Fibroblast of lung (primary cell): ENCODE measurements around the gene TMEM270. TPM values are rescaled to one million over a fixed set of nuclear protein-coding genes. Genes with fewer than 3 reads are reported as not detected.
"Not testable (repeated sequence)": the region's sequence is repeated elsewhere in the genome, so short reads cannot be mapped to it uniquely, and the experiment has no call there.

Experiments used
- DNase-seq, 2 donors: peaks; one replicate each; pipeline versions ENCODE4 v3.0.0 to v3.0.0-alpha.2; 2010; ENCODE audit warnings: low read depth in 2 of 2
- H2AFZ ChIP-seq: 2 replicates; pipeline ENCODE4 v1.5.1; 2012; ENCODE audit warnings: low read length, control low read depth, inconsistent platforms
- H3K27ac ChIP-seq: 2 replicates; pipeline ENCODE4 v1.5.1; 2011; ENCODE audit warnings: low read length, control low read depth; ENCODE audit not compliant: insufficient read depth
- H3K27me3 ChIP-seq: 2 replicates; pipeline ENCODE4 v1.5.1; 2011; ENCODE audit warnings: mild to moderate bottlenecking, low read length; ENCODE audit not compliant: control insufficient read depth, insufficient read depth
- H3K36me3 ChIP-seq: 2 replicates; pipeline ENCODE4 v1.5.1; 2011; ENCODE audit warnings: low read length; ENCODE audit not compliant: control insufficient read depth, insufficient read depth
- H3K4me1 ChIP-seq: 2 replicates; pipeline ENCODE4 v1.5.1; 2011; ENCODE audit warnings: low read length; ENCODE audit not compliant: control insufficient read depth, insufficient read depth; ENCODE audit errors: extremely low read depth
- H3K4me2 ChIP-seq: 2 replicates; pipeline ENCODE4 v1.5.1; 2011; ENCODE audit warnings: low read length, control low read depth; ENCODE audit not compliant: insufficient read depth; ENCODE audit errors: extremely low read depth
- H3K4me3 ChIP-seq, 4 experiments: fragments of 200-600 bp in 1 of 4; sonication (generic) in 1 of 4; replicated peaks in 1 of 4; 2 replicates each; pipeline ENCODE4 v1.5.1; 2011 to 2016; ENCODE audit warnings: low read length in 4 of 4, low read depth in 3 of 4, mild to moderate bottlenecking in 3 of 4, control low read depth in 2 of 4, inconsistent platforms in 1 of 4, mixed read lengths in 1 of 4; ENCODE audit not compliant: insufficient read depth in 1 of 4; ENCODE audit errors: control extremely low read depth in 1 of 4
- H3K79me2 ChIP-seq: 2 replicates; pipeline ENCODE4 v1.5.1; 2012; ENCODE audit warnings: mild to moderate bottlenecking, low read length, inconsistent platforms; ENCODE audit not compliant: control insufficient read depth, insufficient read depth
- H3K9ac ChIP-seq: 2 replicates; pipeline ENCODE4 v1.5.1; 2011; ENCODE audit warnings: mild to moderate bottlenecking, low read length, control low read depth; ENCODE audit not compliant: insufficient read depth
- H3K9me3 ChIP-seq: 2 replicates; pipeline ENCODE4 v1.5.1; 2012; ENCODE audit warnings: low read depth, low read length; ENCODE audit not compliant: control insufficient read depth, insufficient read depth
- H4K20me1 ChIP-seq: 2 replicates; pipeline ENCODE4 v1.5.1; 2011; ENCODE audit warnings: low read length; ENCODE audit not compliant: control insufficient read depth, insufficient read depth; ENCODE audit errors: extremely low read depth
- EZH2 ChIP-seq: IDR thresholded peaks from 2 replicates; pipeline ENCODE4 v1.5.1; 2012; ENCODE audit warnings: low read length, control low read depth, mild to moderate bottlenecking; ENCODE audit errors: missing control alignments
- polyA plus RNA-seq, 2 donors: library from polyadenylated mRNA; depleted of rRNA in 1 of 2; stranded (reverse) in 1 of 2; unstranded in 1 of 2; fragments of >200 nt; gene quantifications; 2 replicates each; pipeline ENCODE4 v1.2.1, GENCODE V29; 2011 to 2012; ENCODE audit warnings: missing spikeins in 1 of 2
- total RNA-seq: library from RNA; depleted of rRNA; stranded (reverse); fragments of >200 nt; gene quantifications from 2 replicates; pipeline ENCODE4 v1.2.1, GENCODE V29; 2014
- TF ChIP-seq, protein P1 (sequence below), 2 donors: IDR thresholded peaks in 1 of 2; conservative IDR thresholded peaks in 1 of 2; 1 replicate in 1 of 2; 2 replicates in 1 of 2; pipeline ENCODE4 v1.5.1; 2011 to 2012; ENCODE audit warnings: low read length in 2 of 2, control low read depth in 1 of 2, inconsistent platforms in 1 of 2, low read depth in 1 of 2, mild to moderate bottlenecking in 1 of 2

Gene TMEM270
- total and polyA plus RNA-seq, 2 donors (not counting 1 experiment from before 2014, with no cell fraction given): not detected

DNA sequence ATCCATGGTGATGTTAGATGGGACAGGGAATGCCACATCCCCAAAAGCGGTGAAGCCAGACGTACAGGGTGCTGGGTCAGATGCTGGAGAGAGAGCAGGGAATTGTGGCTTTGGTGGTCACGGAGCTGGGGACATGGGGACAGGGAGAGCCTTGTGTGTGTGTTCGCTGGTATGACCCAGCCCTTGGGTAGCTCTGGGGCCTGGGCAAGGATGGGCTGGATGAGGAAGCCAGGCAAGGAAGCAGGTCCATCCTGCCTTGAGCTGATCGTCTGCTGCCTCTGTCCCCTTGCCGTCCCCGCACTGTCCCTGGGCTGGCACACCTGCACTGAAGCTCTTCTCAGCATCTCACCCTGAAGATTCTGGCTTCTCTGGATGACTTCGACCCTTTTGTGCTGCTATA, 45.5 kb upstream of the TMEM270 start:
- H3K27ac ChIP-seq: no peak overlapping the region
- H3K27me3 ChIP-seq: no peaks in the 10 kb centered on the region
- no peaks in the 10 kb centered on the region for H3K79me2 ChIP-seq
- no peak overlapping the region for H3K9ac ChIP-seq
- H3K4me1 ChIP-seq: no peaks in the 10 kb centered on the region
- no peaks in the 10 kb centered on the region for H3K36me3 ChIP-seq
- no peaks in the 10 kb centered on the region for H4K20me1 ChIP-seq
- no peak overlapping the region for H3K4me2 ChIP-seq
- no peak overlapping the region for H3K4me3 ChIP-seq
- no peak for DNase-seq
- TF ChIP-seq, protein P1, sequence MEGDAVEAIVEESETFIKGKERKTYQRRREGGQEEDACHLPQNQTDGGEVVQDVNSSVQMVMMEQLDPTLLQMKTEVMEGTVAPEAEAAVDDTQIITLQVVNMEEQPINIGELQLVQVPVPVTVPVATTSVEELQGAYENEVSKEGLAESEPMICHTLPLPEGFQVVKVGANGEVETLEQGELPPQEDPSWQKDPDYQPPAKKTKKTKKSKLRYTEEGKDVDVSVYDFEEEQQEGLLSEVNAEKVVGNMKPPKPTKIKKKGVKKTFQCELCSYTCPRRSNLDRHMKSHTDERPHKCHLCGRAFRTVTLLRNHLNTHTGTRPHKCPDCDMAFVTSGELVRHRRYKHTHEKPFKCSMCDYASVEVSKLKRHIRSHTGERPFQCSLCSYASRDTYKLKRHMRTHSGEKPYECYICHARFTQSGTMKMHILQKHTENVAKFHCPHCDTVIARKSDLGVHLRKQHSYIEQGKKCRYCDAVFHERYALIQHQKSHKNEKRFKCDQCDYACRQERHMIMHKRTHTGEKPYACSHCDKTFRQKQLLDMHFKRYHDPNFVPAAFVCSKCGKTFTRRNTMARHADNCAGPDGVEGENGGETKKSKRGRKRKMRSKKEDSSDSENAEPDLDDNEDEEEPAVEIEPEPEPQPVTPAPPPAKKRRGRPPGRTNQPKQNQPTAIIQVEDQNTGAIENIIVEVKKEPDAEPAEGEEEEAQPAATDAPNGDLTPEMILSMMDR (conservative IDR thresholded peaks at IDR 0.05 in 1 of 2, IDR thresholded peaks at IDR 0.05 in 1 of 2; ENCODE audit: low read depth in 1 of 2, low read length in 2 of 2): no peak
- TF ChIP-seq EZH2: no peak
- H2AFZ ChIP-seq: no peak overlapping the region
- H3K9me3 ChIP-seq: no peaks in the 10 kb centered on the region

DNA sequence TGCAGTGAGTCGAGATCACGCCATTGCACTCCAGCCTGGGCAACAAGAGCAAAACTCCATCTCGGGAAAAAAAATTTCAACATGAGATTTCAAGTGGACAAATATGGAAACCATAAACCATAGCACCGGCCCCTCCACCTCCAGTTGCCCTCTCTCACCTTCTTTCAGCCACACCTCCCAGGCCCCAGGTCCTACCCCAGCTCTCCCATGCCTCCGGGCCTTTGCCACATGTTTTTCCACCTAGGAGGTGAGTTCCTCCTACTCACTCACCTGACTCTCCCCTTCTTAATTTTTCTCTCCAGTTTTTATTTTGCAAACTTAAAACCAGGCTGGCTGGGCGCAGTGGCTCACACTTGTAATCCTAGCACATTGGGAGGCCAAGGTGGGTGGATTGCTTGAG, 43.8 kb upstream of the TMEM270 start:
- no peak overlapping the region for H3K9ac ChIP-seq
- no peaks in the 10 kb centered on the region for H4K20me1 ChIP-seq
- H3K27ac ChIP-seq: no peak overlapping the region
- H3K27me3 ChIP-seq: no peaks in the 10 kb centered on the region
- no peaks in the 10 kb centered on the region for H3K79me2 ChIP-seq
- no peak for TF ChIP-seq EZH2
- H3K4me2 ChIP-seq: no peak overlapping the region
- DNase-seq: no peak
- H2AFZ ChIP-seq: no peak overlapping the region
- no peaks in the 10 kb centered on the region for H3K9me3 ChIP-seq
- peaks cover under 1% of the 10 kb centered on the region for H3K4me1 ChIP-seq
- no peak overlapping the region for H3K4me3 ChIP-seq
- no peaks in the 10 kb centered on the region for H3K36me3 ChIP-seq

DNA sequence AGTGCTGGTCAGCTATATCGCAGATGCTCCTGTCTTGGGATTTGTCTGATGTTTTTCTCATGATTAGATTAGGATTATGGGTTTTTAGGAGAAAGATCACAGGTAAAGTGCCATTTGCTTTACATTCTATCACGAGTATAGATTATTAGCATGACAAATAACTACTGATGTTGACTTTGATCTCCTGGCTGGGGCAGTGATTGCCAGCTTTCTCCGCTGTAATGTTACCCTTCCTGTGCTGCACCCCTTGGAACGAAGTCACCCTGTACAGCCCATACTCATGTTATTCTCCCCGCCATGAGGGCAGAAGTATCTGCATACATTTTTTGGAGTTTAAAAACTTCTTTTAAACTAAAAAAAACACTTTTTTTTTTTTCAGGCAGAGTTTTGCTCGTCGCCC, 40.9 kb upstream of the TMEM270 start:
- Histone ChIP-seq H2AFZ (no peak overlapping the region), H3K4me3 (no peak overlapping the region), H3K4me2 (no peak overlapping the region), H3K36me3 (no peaks in the 10 kb centered on the region), H3K27ac (no peak overlapping the region), H3K4me1 (peaks cover 11% of the 10 kb centered on the region), H3K9me3 (no peaks in the 10 kb centered on the region), H4K20me1 (no peaks in the 10 kb centered on the region), H3K27me3 (no peaks in the 10 kb centered on the region), H3K9ac (no peak overlapping the region), H3K79me2 (no peaks in the 10 kb centered on the region)
- no peak for TF ChIP-seq EZH2
- TF ChIP-seq, protein P1 (conservative IDR thresholded peaks at IDR 0.05 in 1 of 2, IDR thresholded peaks at IDR 0.05 in 1 of 2; ENCODE audit: low read depth in 1 of 2, low read length in 2 of 2): no peak
- no peak for DNase-seq

DNA sequence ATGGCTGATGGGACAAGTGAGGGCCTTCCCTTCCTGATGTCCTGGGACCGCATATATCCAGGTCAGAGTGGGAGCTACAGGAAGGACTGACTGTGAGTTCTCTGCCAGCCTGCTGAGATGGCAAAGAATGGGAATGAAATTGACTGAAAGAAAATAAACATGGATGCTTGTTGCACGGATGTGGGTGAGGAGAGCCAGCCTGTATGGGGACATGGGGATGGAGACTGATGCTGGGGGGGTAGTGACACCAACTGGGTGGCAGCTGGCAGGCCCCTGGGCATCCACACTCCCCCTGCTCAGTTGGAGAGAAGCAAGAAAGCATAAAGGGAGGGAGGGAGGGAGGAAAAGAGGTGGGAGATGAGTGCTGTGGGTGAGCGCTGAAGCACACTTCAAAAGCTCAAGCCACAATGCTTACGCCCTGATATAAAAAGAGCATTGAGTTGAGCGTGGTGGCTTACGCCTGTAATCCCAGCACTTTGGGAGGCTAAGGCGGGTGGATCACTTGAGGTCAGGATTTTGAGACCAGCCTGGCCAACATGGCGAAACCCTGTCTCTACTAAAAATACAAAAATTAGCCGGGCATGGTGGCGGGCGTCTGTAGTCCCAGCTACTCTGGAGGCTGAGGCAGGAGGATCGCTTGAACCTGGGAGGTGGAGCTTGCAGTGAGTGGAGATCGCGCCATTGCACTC, 39.2 kb upstream of the TMEM270 start:
- Histone ChIP-seq H3K4me1 (peaks cover 11% of the 10 kb centered on the region), H3K27ac (peak overlapping the region; percentile 98)
- not testable (repeated sequence) for H3K4me2 ChIP-seq, H3K36me3 ChIP-seq, H2AFZ ChIP-seq, H3K9ac ChIP-seq, DNase-seq, H3K4me3 ChIP-seq, H3K9me3 ChIP-seq, H3K79me2 ChIP-seq, H3K27me3 ChIP-seq, H4K20me1 ChIP-seq
